B cell (primary cell): ENCODE results near the gene FLNB.

Experiments
- EZH2 ChIP-seq: IDR thresholded peaks from 2 replicates; pipeline ENCODE4 v1.6.1; 2012; ENCODE audit warnings: borderline replicate concordance, low read depth, mild to moderate bottlenecking, moderate library complexity, low read length; ENCODE audit not compliant: insufficient read depth, poor library complexity, severe bottlenecking
- TF ChIP-seq, protein P1 (sequence below): fragments of 200-600 bp; IDR thresholded peaks from one replicate; pipeline ENCODE4 v1.8.0; 2022; ENCODE audit warnings: antibody characterized with exemption, mild to moderate bottlenecking

DNA sequence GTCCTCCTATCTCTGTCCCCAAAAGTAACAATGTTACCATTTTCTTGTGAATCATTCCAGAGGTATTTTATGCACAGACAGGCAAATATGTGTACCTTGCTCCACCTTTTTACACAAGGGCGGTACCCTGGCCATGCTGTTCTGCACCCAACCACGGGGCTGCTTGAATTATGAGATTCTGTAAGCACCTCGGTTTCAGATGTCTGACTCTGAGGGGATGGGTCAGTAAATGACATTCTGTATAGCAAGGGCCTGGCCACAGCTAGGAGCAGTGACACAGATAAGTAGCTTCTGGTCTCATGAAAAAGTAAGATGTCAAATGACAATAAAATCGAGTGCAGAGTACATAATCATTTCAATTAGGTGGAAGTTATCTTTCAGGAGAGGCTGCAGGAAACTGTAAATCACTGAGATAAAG, 30.4 kb upstream of the FLNB start:
- TF ChIP-seq, protein P1, sequence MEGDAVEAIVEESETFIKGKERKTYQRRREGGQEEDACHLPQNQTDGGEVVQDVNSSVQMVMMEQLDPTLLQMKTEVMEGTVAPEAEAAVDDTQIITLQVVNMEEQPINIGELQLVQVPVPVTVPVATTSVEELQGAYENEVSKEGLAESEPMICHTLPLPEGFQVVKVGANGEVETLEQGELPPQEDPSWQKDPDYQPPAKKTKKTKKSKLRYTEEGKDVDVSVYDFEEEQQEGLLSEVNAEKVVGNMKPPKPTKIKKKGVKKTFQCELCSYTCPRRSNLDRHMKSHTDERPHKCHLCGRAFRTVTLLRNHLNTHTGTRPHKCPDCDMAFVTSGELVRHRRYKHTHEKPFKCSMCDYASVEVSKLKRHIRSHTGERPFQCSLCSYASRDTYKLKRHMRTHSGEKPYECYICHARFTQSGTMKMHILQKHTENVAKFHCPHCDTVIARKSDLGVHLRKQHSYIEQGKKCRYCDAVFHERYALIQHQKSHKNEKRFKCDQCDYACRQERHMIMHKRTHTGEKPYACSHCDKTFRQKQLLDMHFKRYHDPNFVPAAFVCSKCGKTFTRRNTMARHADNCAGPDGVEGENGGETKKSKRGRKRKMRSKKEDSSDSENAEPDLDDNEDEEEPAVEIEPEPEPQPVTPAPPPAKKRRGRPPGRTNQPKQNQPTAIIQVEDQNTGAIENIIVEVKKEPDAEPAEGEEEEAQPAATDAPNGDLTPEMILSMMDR = no peak
- TF ChIP-seq EZH2 = no peak
